ENCODE data around the gene DLG2.

DLG2 gene

GRCh38 chr11:85313741-85314140, 313.4 kb downstream of the DLG2 start:
- Histone ChIP-seq H3K4me3 (ENCODE audit: low read length) (no peak overlapping the region), H4K20me1 (ENCODE audit: insufficient read depth, low read length) (no peaks in the 10 kb centered on the region), H3K27me3 (ENCODE audit: low read depth, low read length) (no peaks in the 10 kb centered on the region), H3K27ac (ENCODE audit: low read length) (no peak overlapping the region), H3K9me3 (ENCODE audit: insufficient read depth, low read length) (peaks cover 7% of the 10 kb centered on the region; the same call in 1 of the 2 replicates), H3K79me2 (ENCODE audit: low read length) (no peaks in the 10 kb centered on the region), H3K36me3 (replicated peaks; ENCODE audit: low read depth, low read length) (peaks cover 8% of the 10 kb centered on the region), H3K4me2 (ENCODE audit: low read length) (no peak overlapping the region), H2AFZ (ENCODE audit: low read depth, low read length) (no peak overlapping the region), H3K9ac (ENCODE audit: low read length) (no peak overlapping the region), H3K4me1 (ENCODE audit: low read length) (peaks cover 25% of the 10 kb centered on the region)
- no peak for TF ChIP-seq EZH2phosphoT487 (IDR thresholded peaks at IDR 0.05; ENCODE audit: low read depth)
- TF ChIP-seq, protein P1, sequence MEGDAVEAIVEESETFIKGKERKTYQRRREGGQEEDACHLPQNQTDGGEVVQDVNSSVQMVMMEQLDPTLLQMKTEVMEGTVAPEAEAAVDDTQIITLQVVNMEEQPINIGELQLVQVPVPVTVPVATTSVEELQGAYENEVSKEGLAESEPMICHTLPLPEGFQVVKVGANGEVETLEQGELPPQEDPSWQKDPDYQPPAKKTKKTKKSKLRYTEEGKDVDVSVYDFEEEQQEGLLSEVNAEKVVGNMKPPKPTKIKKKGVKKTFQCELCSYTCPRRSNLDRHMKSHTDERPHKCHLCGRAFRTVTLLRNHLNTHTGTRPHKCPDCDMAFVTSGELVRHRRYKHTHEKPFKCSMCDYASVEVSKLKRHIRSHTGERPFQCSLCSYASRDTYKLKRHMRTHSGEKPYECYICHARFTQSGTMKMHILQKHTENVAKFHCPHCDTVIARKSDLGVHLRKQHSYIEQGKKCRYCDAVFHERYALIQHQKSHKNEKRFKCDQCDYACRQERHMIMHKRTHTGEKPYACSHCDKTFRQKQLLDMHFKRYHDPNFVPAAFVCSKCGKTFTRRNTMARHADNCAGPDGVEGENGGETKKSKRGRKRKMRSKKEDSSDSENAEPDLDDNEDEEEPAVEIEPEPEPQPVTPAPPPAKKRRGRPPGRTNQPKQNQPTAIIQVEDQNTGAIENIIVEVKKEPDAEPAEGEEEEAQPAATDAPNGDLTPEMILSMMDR (IDR thresholded peaks at IDR 0.05; ENCODE audit: low read depth, low read length): no peak

GRCh38 chr11:85310479-85310878, 316.7 kb downstream of the DLG2 start:
- peaks cover 10% of the 10 kb centered on the region for H3K4me1 ChIP-seq (ENCODE audit: low read length)
- no peaks in the 10 kb centered on the region for H3K79me2 ChIP-seq (ENCODE audit: low read length)
- H3K27ac ChIP-seq (ENCODE audit: low read length): no peak overlapping the region
- no peaks in the 10 kb centered on the region for H4K20me1 ChIP-seq (ENCODE audit: insufficient read depth, low read length)
- no peak overlapping the region for H3K4me2 ChIP-seq (ENCODE audit: low read length)
- no peaks in the 10 kb centered on the region for H3K9me3 ChIP-seq (ENCODE audit: insufficient read depth, low read length)
- H3K36me3 ChIP-seq (replicated peaks; ENCODE audit: low read depth, low read length): no peaks in the 10 kb centered on the region
- no peak overlapping the region for H3K4me3 ChIP-seq (ENCODE audit: low read length)
- no peak overlapping the region for H3K9ac ChIP-seq (ENCODE audit: low read length)
- no peak overlapping the region for H2AFZ ChIP-seq (ENCODE audit: low read depth, low read length)
- TF ChIP-seq EZH2phosphoT487 (IDR thresholded peaks at IDR 0.05; ENCODE audit: low read depth): no peak
- TF ChIP-seq, protein P1 (IDR thresholded peaks at IDR 0.05; ENCODE audit: low read depth, low read length): no peak
- no peaks in the 10 kb centered on the region for H3K27me3 ChIP-seq (ENCODE audit: low read depth, low read length)

DNA sequence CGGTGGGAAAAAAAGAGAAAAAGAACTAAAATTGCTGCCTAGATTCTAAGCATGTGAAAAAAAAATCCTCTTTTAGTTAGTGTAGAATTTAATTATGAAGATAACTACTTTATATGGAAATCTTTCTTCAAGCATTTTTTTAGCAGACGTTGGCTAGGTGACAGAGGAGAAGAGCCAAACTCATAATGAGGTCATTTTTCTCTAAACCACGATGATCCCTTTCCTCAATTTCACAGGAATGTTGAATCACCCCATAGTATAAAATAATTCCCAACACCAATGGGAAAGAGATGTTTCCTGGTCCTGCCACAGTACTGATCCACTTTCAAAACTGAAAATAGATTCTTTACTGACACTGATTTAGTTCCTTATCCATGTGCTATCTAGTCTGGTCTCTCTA, 319.8 kb downstream of the DLG2 start:
- H3K36me3 ChIP-seq (replicated peaks; ENCODE audit: low read depth, low read length): no peaks in the 10 kb centered on the region
- H4K20me1 ChIP-seq (ENCODE audit: insufficient read depth, low read length): no peaks in the 10 kb centered on the region
- no peak overlapping the region for H3K4me2 ChIP-seq (ENCODE audit: low read length)
- no peak for TF ChIP-seq EZH2phosphoT487 (IDR thresholded peaks at IDR 0.05; ENCODE audit: low read depth)
- TF ChIP-seq, protein P1 (IDR thresholded peaks at IDR 0.05; ENCODE audit: low read depth, low read length): no peak
- no peak overlapping the region for H3K27ac ChIP-seq (ENCODE audit: low read length)
- no peak overlapping the region for H3K9ac ChIP-seq (ENCODE audit: low read length)
- H3K4me3 ChIP-seq (ENCODE audit: low read length): no peak overlapping the region
- H3K79me2 ChIP-seq (ENCODE audit: low read length): no peaks in the 10 kb centered on the region
- H3K27me3 ChIP-seq (ENCODE audit: low read depth, low read length): no peaks in the 10 kb centered on the region
- H3K9me3 ChIP-seq (ENCODE audit: insufficient read depth, low read length): no peaks in the 10 kb centered on the region
- no peak overlapping the region for H2AFZ ChIP-seq (ENCODE audit: low read depth, low read length)
- H3K4me1 ChIP-seq (ENCODE audit: low read length): no peaks in the 10 kb centered on the region

GRCh38 chr11:85301895-85302678, 325.1 kb downstream of the DLG2 start:
- H2AFZ ChIP-seq (ENCODE audit: low read depth, low read length): no peak overlapping the region
- no peaks in the 10 kb centered on the region for H3K4me1 ChIP-seq (ENCODE audit: low read length)
- no peaks in the 10 kb centered on the region for H3K27me3 ChIP-seq (ENCODE audit: low read depth, low read length)
- TF ChIP-seq, protein P1 (IDR thresholded peaks at IDR 0.05; ENCODE audit: low read depth, low read length): no peak
- TF ChIP-seq EZH2phosphoT487 (IDR thresholded peaks at IDR 0.05; ENCODE audit: low read depth): no peak
- no peak overlapping the region for H3K27ac ChIP-seq (ENCODE audit: low read length)
- H4K20me1 ChIP-seq (ENCODE audit: insufficient read depth, low read length): no peaks in the 10 kb centered on the region
- no peak overlapping the region for H3K4me3 ChIP-seq (ENCODE audit: low read length)
- no peaks in the 10 kb centered on the region for H3K9me3 ChIP-seq (ENCODE audit: insufficient read depth, low read length)
- no peak overlapping the region for H3K9ac ChIP-seq (ENCODE audit: low read length)
- H3K4me2 ChIP-seq (ENCODE audit: low read length): no peak overlapping the region
- no peaks in the 10 kb centered on the region for H3K36me3 ChIP-seq (replicated peaks; ENCODE audit: low read depth, low read length)
- no peaks in the 10 kb centered on the region for H3K79me2 ChIP-seq (ENCODE audit: low read length)
